Adrenal gland (tissue), 5 donors: ENCODE data around the gene GLIS1.

Experiments used
- CTCF ChIP-seq, 6 experiments: fragments of 450-650 bp in 4 of 6; fragments of 200-600 bp in 2 of 6; sonication (generic) in 1 of 6; IDR thresholded peaks; 1 replicate in 5 of 6; 2 replicates in 1 of 6; pipeline versions ENCODE4 v1.5.1 to v1.8.0; 2016 to 2021; ENCODE audit warnings: antibody characterized with exemption in 6 of 6, mild to moderate bottlenecking in 2 of 6, moderate library complexity in 1 of 6
- POLR2A ChIP-seq, 2 donors: fragments of 450-650 bp; IDR thresholded peaks; one replicate each; pipeline ENCODE4 v1.6.1; 2017; ENCODE audit warnings: antibody characterized with exemption in 2 of 2, mild to moderate bottlenecking in 2 of 2, moderate library complexity in 1 of 2
- donor health status: DM: no; HTN: no; CAD: no.

- no peak for TF ChIP-seq CTCF (IDR thresholded peaks at IDR 0.05)
- no peak for TF ChIP-seq POLR2A (IDR thresholded peaks at IDR 0.05)
Measured at GRCh38 chr1:53659436-53659835, 79.5 kb downstream of the GLIS1 start.
